GM10266 (cell line): ENCODE measurements around the gene LSMEM2.

Experiments used
- DNase-seq: peaks from one replicate; pipeline ENCODE4 v3.0.0; 2012; ENCODE audit errors: extremely low spot score
- CTCF ChIP-seq: IDR thresholded peaks from 2 replicates; pipeline ENCODE4 v1.5.1; 2012; ENCODE audit warnings: mild to moderate bottlenecking, low read depth; ENCODE audit not compliant: control insufficient read depth, insufficient read depth; ENCODE audit errors: missing control alignments

Gene LSMEM2

GRCh38 chr3:50265571-50265970 lies 13.3 kb upstream of the LSMEM2 start:
- no peak for TF ChIP-seq CTCF
- peak; percentile 24 for DNase-seq

GRCh38 chr3:50266017-50266416 lies 12.9 kb upstream of the LSMEM2 start:
- TF ChIP-seq CTCF: no peak
- DNase-seq: peak; percentile 36

- no peak for DNase-seq
- TF ChIP-seq CTCF: no peak
Observed at GRCh38 chr3:50266836-50267235, 12.1 kb upstream of the LSMEM2 start.

GRCh38 chr3:50267280-50267913 lies 11.5 kb upstream of the LSMEM2 start:
- no peak for TF ChIP-seq CTCF
- DNase-seq: no peak

- TF ChIP-seq CTCF: no peak
- DNase-seq: no peak
Observed at GRCh38 chr3:50268276-50268675, 10.6 kb upstream of the LSMEM2 start.

- no peak for DNase-seq
- no peak for TF ChIP-seq CTCF
Observed at GRCh38 chr3:50268703-50269451, 10.0 kb upstream of the LSMEM2 start, which contains the start of gene SEMA3B. SEMA3B (plus strand) TSS chr3:50269147; CDS start chr3:50269241, 94 bp downstream.

GRCh38 chr3:50269460-50269859 lies 9.4 kb upstream of the LSMEM2 start:
- TF ChIP-seq CTCF: no peak
- DNase-seq: no peak
